ENCODE data around the gene PACS1.

Gene PACS1

DNA sequence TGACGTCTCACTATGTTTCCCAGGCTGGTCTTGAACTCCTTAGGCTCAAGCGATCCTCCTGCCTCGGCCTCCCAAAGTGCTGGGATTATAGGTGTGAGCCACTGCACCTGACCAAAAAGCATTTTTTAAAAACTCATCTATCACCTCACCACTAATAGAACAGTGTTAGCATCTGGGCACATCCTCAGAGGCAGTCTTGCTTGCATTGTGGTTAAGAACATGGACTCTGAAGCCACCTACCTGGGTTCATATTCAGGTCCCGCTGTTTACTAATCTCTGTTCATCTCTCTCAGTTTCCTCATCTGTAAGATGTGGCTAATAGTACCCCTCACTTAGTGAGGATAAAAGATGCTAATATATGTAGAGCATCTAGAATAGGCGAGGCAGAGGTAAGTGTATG is 90.6 kb downstream of the PACS1 start:
- Histone ChIP-seq H2AFZ (ENCODE audit: low read length) (no peak overlapping the region), H3K4me1 (ENCODE audit: insufficient read depth, low read length, severe bottlenecking) (peaks cover 25% of the 10 kb centered on the region), H3K4me2 (ENCODE audit: low read length) (peak overlapping the region; percentile 11; the same call in 1 of the 2 replicates), H3K4me3 (ENCODE audit: low read depth, low read length, poor library complexity, severe bottlenecking) (no peak overlapping the region), H3K9me3 (ENCODE audit: low read length) (no peaks in the 10 kb centered on the region), H3K9me2 (ENCODE audit: low read depth, low read length) (no peaks in the 10 kb centered on the region), H3K9ac (ENCODE audit: low read length) (no peak overlapping the region), H3K27ac (ENCODE audit: low read depth, low read length, poor library complexity, severe bottlenecking) (peak overlapping the region; percentile 44), H3K27me3 (ENCODE audit: insufficient read depth, low read length) (no peaks in the 10 kb centered on the region), H4K20me1 (ENCODE audit: insufficient read depth, low read length) (no peaks in the 10 kb centered on the region), H3F3A (ENCODE audit: insufficient read depth, low read length) (no peaks in the 10 kb centered on the region), H3K36me3 (ENCODE audit: insufficient read depth, low read length) (no peaks in the 10 kb centered on the region), H3K79me2 (ENCODE audit: insufficient read depth, low read length) (no peaks in the 10 kb centered on the region; the same call in 1 of the 2 replicates)
- TF ChIP-seq, protein P1, sequence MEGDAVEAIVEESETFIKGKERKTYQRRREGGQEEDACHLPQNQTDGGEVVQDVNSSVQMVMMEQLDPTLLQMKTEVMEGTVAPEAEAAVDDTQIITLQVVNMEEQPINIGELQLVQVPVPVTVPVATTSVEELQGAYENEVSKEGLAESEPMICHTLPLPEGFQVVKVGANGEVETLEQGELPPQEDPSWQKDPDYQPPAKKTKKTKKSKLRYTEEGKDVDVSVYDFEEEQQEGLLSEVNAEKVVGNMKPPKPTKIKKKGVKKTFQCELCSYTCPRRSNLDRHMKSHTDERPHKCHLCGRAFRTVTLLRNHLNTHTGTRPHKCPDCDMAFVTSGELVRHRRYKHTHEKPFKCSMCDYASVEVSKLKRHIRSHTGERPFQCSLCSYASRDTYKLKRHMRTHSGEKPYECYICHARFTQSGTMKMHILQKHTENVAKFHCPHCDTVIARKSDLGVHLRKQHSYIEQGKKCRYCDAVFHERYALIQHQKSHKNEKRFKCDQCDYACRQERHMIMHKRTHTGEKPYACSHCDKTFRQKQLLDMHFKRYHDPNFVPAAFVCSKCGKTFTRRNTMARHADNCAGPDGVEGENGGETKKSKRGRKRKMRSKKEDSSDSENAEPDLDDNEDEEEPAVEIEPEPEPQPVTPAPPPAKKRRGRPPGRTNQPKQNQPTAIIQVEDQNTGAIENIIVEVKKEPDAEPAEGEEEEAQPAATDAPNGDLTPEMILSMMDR (IDR thresholded peaks at IDR 0.05; ENCODE audit: low read length) = no peak
- no peak for TF ChIP-seq EZH2 (IDR thresholded peaks at IDR 0.05; ENCODE audit: borderline replicate concordance, low read length)

DNA sequence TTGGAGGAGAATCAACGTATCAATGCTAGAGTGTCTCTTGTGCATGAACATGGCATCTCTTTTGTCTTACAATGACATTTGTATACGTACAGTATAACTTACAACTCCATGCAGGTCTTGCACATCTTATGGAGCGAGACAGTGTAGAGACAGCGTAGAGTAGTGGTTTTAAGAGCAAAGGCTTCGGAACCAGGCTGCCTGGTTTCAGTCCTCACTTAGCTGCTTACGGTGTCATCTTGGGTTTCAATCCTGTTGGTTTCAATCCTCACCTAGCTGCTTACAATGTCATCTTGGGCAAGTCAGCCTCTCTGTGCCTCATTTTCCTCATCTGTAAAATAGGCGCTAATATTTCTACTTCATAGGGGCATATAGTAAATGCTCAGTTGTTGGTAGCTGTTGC is 98.2 kb downstream of the PACS1 start:
- peaks cover 24% of the 10 kb centered on the region for H3K79me2 ChIP-seq (ENCODE audit: insufficient read depth, low read length)

DNA sequence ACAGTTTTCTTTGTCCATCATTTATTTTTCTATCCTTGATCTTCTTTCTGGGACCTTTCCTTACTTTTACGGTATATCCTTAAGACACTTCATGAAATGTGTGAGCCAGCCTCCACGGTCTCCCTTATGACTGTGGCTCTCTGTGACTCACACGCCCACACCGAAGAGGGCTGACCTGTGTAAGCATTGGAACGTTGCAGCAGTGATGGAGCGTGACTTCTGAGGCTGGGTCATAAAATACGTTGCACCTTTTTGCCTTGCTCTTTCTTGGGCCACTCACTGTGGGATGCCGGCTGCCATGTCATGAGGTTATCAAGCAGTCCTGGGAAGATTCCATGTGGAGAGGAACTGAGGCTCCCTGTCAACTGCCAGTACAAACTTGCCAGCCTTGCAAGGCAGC is 102.1 kb downstream of the PACS1 start:
- Histone ChIP-seq H3K4me3 (ENCODE audit: low read depth, low read length, poor library complexity, severe bottlenecking) (no peak overlapping the region), H3F3A (ENCODE audit: insufficient read depth, low read length) (no peaks in the 10 kb centered on the region), H3K9me2 (ENCODE audit: low read depth, low read length) (no peaks in the 10 kb centered on the region), H3K79me2 (ENCODE audit: insufficient read depth, low read length) (peaks cover 24% of the 10 kb centered on the region), H3K4me1 (ENCODE audit: insufficient read depth, low read length, severe bottlenecking) (no peaks in the 10 kb centered on the region), H2AFZ (ENCODE audit: low read length) (no peak overlapping the region), H3K27me3 (ENCODE audit: insufficient read depth, low read length) (no peaks in the 10 kb centered on the region), H3K9me3 (ENCODE audit: low read length) (no peaks in the 10 kb centered on the region), H3K36me3 (ENCODE audit: insufficient read depth, low read length) (0 out of 2 replicates have a peak, but pooled peaks cover 4% of the 10 kb centered on the region), H3K9ac (ENCODE audit: low read length) (no peak overlapping the region), H3K4me2 (ENCODE audit: low read length) (no peak overlapping the region), H4K20me1 (ENCODE audit: insufficient read depth, low read length) (no peaks in the 10 kb centered on the region), H3K27ac (ENCODE audit: low read depth, low read length, poor library complexity, severe bottlenecking) (no peak overlapping the region)
- no peak for TF ChIP-seq EZH2 (IDR thresholded peaks at IDR 0.05; ENCODE audit: borderline replicate concordance, low read length)
- TF ChIP-seq, protein P1 (IDR thresholded peaks at IDR 0.05; ENCODE audit: low read length) = no peak

More for the DNA sequence above, 98.2 kb downstream of the PACS1 start:
- H3K9ac ChIP-seq (ENCODE audit: low read length) = no peak overlapping the region
- no peaks in the 10 kb centered on the region for H3K27me3 ChIP-seq (ENCODE audit: insufficient read depth, low read length)
- TF ChIP-seq, protein P1 (IDR thresholded peaks at IDR 0.05; ENCODE audit: low read length) = no peak
- H3K9me3 ChIP-seq (ENCODE audit: low read length) = no peaks in the 10 kb centered on the region
- H3K4me3 ChIP-seq (ENCODE audit: low read depth, low read length, poor library complexity, severe bottlenecking) = no peak overlapping the region
- no peaks in the 10 kb centered on the region for H3K4me1 ChIP-seq (ENCODE audit: insufficient read depth, low read length, severe bottlenecking)
- no peak overlapping the region for H3K4me2 ChIP-seq (ENCODE audit: low read length)
- no peak overlapping the region for H3K27ac ChIP-seq (ENCODE audit: low read depth, low read length, poor library complexity, severe bottlenecking)
- no peaks in the 10 kb centered on the region for H3F3A ChIP-seq (ENCODE audit: insufficient read depth, low read length)
- H2AFZ ChIP-seq (ENCODE audit: low read length) = no peak overlapping the region
- no peaks in the 10 kb centered on the region for H3K9me2 ChIP-seq (ENCODE audit: low read depth, low read length)
- 0 out of 2 replicates have a peak, but pooled peaks cover 4% of the 10 kb centered on the region for H3K36me3 ChIP-seq (ENCODE audit: insufficient read depth, low read length)
- H4K20me1 ChIP-seq (ENCODE audit: insufficient read depth, low read length) = no peaks in the 10 kb centered on the region

All from OCI-LY1 (cell line).